ENCODE measurements around the gene EYA2. TPM values are rescaled to one million over a fixed set of nuclear protein-coding genes. Genes with fewer than 3 reads are reported as not detected.

The EYA2 gene
- total and polyA plus RNA-seq, 7 donors, result 1.2 to 11.8 (median 3.3) TPM

DNA sequence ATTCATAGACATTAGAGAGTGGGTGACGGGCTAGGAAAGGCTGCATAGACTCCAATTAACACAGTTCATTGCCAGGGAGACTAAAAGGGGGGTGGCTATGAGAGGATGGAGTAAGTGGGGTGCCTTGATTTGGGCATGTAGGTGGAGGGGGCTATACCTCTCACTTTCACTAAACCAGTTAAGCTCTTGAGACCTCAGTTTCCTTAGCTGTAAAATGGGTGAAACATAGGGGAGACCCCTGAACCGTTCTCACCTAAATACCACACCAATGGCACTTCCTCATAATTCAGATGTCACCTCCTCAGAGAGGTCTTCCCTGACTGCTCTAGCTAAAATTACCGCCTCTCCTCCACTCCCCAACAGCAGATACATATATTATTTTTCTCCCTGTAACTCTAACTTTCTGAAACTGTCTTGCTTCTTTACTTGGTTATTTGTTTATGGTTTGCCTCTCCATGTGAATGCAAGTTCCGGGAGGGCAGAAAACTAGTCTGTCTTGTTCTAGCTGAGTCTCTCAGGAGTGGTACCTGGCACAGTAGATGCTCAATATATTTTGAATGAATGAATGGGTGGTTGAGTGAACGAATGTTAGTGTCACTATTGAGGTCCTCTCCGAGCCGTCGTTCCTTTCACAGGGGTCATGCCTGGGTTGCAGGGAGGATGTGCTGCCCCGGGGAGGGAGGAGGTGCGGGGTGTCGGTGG is 615 bp upstream of the EYA2 start:
- Histone ChIP-seq H3K4me3 (peak overlapping the region in 3 of 4 donors; percentile 43 to 54 (median 53)), H3K27me3 (peaks cover 7 to 53% (median 18%) of the 10 kb centered on the region in 3 donors), H3K4me1 (peaks cover 0 to 18% (median 8%) of the 10 kb centered on the region in 4 donors), H3K9me3 (peaks cover 0 to 6% (median 3%) of the 10 kb centered on the region in 4 donors), H3K27ac (no peak overlapping the region), H3K36me3 (no peaks in the 10 kb centered on the region)
- intact Hi-C loops (cut with DNase I), result no loop called here
- 16 to 23% methylated on average over 11 of the region's 11 CpGs for WGBS, 2 donors
- no peak for TF ChIP-seq POLR2A (IDR thresholded peaks at IDR 0.05)
- DNase-seq, result no peak

DNA sequence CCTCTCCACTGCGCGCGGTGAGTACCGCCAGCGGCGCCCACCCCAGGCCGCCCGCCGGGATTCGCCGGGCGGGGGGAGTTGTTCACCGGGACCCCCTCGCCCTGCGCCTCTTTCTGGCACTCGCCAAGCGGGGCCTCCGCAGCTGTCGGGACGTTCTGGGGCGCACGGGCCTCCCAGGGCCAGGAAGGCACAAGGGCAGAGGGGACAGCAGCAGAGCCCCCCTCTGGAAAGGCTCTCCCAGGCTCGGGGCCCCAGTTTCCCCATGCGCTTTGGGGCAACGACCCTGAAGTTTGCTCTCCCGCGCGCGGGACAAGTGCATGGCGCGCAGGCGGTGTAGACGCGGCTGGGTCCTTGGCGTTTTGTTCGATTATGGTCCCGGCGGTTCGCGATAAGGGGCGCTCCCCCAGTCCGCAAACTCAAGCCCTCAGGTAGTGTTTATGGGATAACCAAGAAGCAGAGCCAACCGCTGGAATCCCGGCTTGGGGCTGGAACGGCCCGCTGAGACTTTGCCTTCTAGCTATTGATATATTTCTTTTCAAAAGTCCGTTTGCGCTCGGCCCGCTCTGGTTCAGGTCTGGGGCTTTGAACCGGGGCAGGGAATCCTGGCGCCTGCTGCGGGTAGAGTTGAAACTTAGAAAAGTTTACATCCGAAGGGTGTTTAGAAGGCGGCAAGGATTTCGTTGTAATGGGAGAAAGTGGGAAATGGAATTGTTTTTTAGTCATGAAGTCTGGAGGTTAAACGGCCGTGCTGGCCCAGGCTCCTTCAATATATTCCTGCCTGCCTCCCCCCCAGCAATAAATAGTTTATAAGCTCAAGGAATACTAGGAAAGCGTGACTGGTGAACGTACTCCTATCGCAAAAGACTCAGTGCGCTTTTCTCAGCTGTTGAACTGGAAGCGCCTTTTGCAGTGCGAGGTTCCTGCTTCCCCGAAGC is 595 bp downstream of the EYA2 start:
- H3K27ac ChIP-seq, result peak overlapping the region in 3 of 4 donors; percentile 5 to 31 (median 15)
- WGBS, 2 donors, result 1 to 2% methylated on average over 65 of the region's 65 CpGs
- intact Hi-C loops (cut with DNase I), result no loop called here

GRCh38 chr20:46895906-46896242 is 1.2 kb downstream of the EYA2 start:
- peak overlapping the region; percentile 28 to 54 (median 48) for H3K4me3 ChIP-seq
- TF ChIP-seq EP300 (IDR thresholded peaks at IDR 0.05) (no peak), POLR2A (IDR thresholded peaks at IDR 0.05) (no peak), POLR2AphosphoS5 (IDR thresholded peaks at IDR 0.05) (no peak)
- TF ChIP-seq, protein P1, sequence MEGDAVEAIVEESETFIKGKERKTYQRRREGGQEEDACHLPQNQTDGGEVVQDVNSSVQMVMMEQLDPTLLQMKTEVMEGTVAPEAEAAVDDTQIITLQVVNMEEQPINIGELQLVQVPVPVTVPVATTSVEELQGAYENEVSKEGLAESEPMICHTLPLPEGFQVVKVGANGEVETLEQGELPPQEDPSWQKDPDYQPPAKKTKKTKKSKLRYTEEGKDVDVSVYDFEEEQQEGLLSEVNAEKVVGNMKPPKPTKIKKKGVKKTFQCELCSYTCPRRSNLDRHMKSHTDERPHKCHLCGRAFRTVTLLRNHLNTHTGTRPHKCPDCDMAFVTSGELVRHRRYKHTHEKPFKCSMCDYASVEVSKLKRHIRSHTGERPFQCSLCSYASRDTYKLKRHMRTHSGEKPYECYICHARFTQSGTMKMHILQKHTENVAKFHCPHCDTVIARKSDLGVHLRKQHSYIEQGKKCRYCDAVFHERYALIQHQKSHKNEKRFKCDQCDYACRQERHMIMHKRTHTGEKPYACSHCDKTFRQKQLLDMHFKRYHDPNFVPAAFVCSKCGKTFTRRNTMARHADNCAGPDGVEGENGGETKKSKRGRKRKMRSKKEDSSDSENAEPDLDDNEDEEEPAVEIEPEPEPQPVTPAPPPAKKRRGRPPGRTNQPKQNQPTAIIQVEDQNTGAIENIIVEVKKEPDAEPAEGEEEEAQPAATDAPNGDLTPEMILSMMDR (IDR thresholded peaks at IDR 0.05), result no peak
- H3K27ac ChIP-seq, result peak overlapping the region in 1 of 4 donors; percentile 5
- no peaks in the 10 kb centered on the region for H3K36me3 ChIP-seq
- 2 to 5% methylated on average over 12 of the region's 12 CpGs for WGBS, 2 donors
- H3K27me3 ChIP-seq, result peaks cover 7 to 58% (median 18%) of the 10 kb centered on the region in 3 donors
- intact Hi-C loops (cut with DNase I), result no loop called here
- no peak for DNase-seq
- peaks cover 0 to 18% (median 8%) of the 10 kb centered on the region in 4 donors for H3K4me1 ChIP-seq
- peaks cover 0 to 3% (median under 1%) of the 10 kb centered on the region in 4 donors for H3K9me3 ChIP-seq

More for the DNA sequence above, 595 bp downstream of the EYA2 start:
- H3K9me3 ChIP-seq, result peaks cover 0 to 5% (median 3%) of the 10 kb centered on the region in 4 donors
- H3K27me3 ChIP-seq, result peaks cover 7 to 58% (median 18%) of the 10 kb centered on the region in 3 donors
- H3K4me3 ChIP-seq, result peak overlapping the region; percentile 28 to 54 (median 48)
- H3K36me3 ChIP-seq, result no peaks in the 10 kb centered on the region
- H3K4me1 ChIP-seq, result peaks cover 0 to 18% (median 8%) of the 10 kb centered on the region in 4 donors
- no peak for DNase-seq
- TF ChIP-seq, protein P1 (IDR thresholded peaks at IDR 0.05), result no peak
- TF ChIP-seq EP300 (IDR thresholded peaks at IDR 0.05) (no peak), POLR2AphosphoS5 (IDR thresholded peaks at IDR 0.05) (no peak), POLR2A (IDR thresholded peaks at IDR 0.05) (no peak)

- H3K36me3 ChIP-seq, result no peaks in the 10 kb centered on the region
- H3K4me1 ChIP-seq, result peaks cover 0 to 18% (median 8%) of the 10 kb centered on the region in 4 donors
- no peak overlapping the region for H3K4me3 ChIP-seq
- TF ChIP-seq, protein P1 (IDR thresholded peaks at IDR 0.05), result no peak
- no peak for TF ChIP-seq POLR2A (IDR thresholded peaks at IDR 0.05)
- TF ChIP-seq EP300 (IDR thresholded peaks at IDR 0.05), result no peak
- TF ChIP-seq POLR2AphosphoS5 (IDR thresholded peaks at IDR 0.05), result no peak
- 46 to 72% methylated on average over 16 of the region's 16 CpGs for WGBS, 2 donors
- no peak for DNase-seq
- intact Hi-C loops (cut with DNase I), result no loop called here
- no peak overlapping the region for H3K27ac ChIP-seq
- H3K9me3 ChIP-seq, result no peaks in the 10 kb centered on the region
- H3K27me3 ChIP-seq, result peaks cover 7 to 58% (median 18%) of the 10 kb centered on the region in 3 donors
Measured at GRCh38 chr20:46897328-46897880, 2.8 kb downstream of the EYA2 start.

All from sigmoid colon (tissue), 7 donors.